ENCODE measurements around the gene SMTNL1.

SMTNL1 gene

DNA sequence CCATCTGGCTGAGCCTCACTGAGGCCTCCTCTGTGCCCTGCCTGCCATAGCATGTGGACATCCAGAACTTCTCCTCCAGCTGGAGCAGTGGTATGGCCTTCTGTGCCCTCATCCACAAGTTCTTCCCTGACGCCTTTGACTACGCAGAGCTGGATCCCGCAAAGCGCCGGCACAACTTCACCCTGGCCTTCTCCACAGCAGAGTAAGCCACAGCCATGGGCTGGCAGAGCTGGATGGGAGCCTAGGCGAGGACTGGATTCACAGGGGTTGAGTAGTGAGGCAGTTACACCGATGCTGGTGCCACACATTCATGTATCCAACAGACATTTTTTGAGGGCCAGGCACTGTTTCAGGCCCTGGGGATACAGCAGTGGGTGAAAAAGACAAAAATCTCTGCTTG, 9.1 kb downstream of the SMTNL1 start:
- DNase-seq (ENCODE audit: low read depth): no peak

DNA sequence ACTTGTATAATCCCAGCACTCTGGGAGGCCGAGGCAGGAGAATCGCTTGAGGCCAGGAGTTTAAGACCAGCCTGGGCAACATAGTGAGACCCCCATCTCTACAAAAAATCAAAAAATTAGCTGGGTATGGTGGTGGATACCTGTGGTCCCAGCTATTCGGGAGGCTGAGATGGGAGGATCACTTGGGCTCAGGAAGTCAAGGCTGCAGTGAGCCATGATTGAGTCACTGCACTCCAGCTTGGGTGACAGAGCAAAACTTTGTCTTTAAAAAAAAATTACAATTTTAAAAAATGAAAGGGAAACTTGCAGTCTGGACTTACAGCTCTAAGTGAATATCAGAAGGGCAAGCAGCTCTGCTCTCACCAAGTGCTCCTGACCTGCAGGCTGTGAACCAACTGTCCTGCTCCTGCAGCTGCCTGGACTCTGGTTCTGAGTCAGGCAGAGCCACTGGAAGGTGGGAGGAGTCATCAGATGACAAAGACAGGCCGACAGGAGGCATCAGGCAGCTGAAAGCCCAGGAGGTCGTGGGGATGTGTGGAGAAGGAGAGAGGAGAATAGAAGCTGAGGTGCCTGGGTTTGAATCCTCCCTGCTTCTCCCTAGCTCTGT, 9.6 kb downstream of the SMTNL1 start:
- DNase-seq (ENCODE audit: low read depth): no peak

DNA sequence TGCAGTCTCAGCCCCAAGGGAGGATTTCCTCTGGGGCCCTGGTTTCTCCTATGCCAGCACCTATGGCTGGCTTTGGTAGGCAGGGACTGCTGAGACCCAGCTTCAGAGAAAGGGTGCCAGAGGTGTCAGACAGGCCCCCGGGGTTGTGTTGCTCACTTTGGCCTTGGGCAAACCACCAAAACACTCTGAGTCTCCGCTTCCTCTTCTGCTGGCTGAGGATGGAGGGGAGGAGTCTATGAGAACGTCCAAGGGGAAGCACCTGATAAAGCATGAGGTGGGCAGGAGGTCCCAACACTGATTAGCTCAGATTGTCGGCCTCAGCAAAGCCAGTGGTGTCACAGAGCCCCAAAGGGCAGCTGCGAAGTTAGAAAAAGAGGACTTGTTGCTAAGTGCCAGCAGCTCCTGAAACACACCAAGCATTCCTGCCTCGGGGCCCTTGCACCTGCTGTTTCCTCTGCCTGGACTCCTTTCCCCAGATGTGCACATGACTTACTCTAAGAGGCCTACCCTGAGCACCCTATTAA, 10.5 kb downstream of the SMTNL1 start:
- DNase-seq (ENCODE audit: low read depth): no peak

DNA sequence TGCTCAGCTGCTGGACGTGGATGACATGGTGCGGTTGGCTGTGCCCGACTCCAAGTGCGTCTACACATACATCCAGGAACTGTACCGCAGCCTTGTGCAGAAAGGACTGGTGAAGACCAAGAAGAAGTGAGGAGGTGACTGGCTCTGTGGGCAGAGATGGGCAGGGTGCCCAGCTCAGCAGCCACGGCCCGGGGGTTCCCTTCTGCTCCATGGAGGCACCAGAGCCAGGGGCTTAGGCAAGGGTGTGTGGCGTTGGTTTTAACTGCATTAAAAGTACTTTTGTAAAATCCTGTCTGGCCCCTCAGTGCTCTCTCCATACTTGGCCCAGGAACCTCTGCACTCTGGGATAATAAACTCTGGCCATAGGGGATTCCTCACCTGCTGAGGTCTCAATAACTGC, 12.6 kb downstream of the SMTNL1 start:
- DNase-seq (ENCODE audit: low read depth): no peak

DNA sequence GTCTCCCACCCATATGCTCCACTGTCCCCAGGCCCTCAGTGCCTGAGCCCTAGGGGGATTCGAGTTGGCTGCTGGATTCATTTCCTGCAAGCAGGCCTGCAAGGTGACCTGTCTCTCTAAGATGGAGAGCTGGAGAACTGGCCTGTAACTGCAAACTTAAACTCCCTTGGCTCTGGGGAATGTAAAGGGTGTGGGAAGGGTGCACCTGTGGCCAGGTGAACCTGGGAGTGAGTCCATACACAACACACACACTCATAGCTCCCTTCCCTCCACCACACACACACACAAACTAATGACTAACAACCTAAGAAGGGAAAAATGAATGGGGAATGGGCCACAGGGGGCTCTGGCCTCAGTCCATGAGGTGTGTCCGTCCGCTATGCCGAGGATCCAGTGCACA, 14.5 kb downstream of the SMTNL1 start:
- no peak for DNase-seq (ENCODE audit: low read depth)

DNA sequence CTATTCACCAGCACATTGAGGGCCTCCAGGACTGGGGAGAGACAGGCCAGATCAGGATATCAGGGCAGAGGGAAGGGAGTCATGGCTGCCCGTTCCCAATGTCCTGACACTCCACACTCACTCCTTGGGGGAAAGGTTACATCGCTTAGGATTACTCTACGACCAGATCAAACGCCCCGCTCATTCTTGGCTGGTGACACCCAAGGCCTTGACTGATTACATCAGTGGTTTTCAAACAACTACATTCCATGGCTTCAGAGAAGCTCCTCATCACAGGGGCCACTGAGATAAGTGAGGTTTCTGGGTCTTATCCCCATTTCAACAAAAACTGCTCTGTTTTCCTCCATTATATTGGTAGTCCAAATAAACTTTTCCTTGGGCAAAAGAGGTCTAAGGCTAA, 15.1 kb downstream of the SMTNL1 start:
- no peak for DNase-seq (ENCODE audit: low read depth)

DNA sequence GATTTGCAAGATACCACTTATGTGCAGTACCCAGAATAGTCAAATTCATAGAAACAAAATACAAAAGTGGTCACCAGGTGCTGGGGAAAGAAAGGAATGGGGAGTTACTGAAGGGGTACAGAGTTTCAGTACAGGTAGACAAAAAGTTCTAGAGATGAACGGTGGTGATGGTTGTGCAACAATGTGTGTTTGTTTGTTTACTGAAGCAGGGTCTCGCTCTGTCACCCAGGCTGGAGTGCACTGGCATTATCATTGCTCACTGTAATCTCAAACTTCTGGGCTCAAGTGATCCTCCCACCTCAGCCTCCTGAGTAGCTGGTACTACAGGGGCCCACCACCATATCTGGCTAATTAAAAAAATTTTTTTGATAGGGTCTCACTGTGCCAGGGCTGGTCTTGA, 18.0 kb downstream of the SMTNL1 start:
- DNase-seq (ENCODE audit: low read depth): no peak

DNA sequence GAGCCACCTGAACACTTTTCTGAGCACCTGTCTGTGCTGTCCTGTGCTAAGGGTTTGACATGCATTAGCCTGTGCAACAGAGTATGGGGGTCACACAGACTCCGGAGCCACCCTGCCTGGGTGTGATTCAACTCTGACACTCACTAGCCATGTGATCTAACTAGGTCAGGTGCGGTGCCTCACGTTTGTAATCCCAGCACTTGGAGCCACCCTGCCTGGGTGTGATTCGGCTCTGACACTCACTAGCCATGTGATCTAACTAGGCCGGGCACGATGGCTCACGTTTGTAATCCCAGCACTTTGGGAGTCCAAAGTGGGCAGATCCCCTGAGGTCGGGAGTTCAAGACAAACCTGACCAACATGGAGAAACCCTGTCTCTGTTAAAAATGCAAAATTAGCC, 18.6 kb downstream of the SMTNL1 start:
- DNase-seq (ENCODE audit: low read depth): no peak

DNA sequence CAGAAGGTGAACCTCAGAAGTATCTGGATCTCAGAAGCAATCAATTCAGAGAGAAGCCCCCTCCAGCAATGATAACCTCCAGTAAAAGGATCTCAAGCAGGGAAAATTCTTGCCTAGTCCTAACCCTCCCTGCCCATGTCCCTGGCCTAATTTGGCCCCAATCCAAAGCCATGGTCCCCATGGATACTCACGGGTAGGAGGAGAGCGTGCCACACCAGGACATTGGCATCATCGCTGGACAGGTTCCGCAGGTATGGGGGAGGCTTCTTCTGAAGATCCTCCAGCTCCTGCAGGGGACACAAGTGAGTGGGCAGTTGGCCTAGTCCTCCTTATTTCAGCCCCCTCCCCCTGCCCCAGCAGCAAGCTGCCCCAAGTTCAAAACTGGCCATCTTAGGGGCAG, 22.8 kb downstream of the SMTNL1 start:
- DNase-seq (ENCODE audit: low read depth): no peak

DNA sequence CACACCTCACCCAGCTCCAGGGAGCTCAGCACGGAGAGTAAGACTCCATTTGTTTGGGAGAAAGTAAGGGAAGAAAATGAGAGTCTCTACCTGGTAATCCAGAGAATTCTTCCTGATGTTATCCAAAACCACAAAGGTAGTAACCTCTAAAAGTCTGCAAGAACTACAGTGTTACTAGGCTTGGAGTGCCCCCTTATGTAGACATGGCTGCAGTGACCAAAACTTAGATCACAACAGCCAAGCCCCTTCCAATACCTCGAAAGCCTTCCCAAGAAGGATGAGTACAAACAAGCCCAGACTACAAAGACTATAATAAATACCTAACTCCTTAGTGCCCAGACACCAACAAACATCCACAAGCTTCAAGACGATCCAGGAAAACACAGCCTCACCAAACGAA, 25.2 kb downstream of the SMTNL1 start:
- DNase-seq (ENCODE audit: low read depth): no peak

DNA sequence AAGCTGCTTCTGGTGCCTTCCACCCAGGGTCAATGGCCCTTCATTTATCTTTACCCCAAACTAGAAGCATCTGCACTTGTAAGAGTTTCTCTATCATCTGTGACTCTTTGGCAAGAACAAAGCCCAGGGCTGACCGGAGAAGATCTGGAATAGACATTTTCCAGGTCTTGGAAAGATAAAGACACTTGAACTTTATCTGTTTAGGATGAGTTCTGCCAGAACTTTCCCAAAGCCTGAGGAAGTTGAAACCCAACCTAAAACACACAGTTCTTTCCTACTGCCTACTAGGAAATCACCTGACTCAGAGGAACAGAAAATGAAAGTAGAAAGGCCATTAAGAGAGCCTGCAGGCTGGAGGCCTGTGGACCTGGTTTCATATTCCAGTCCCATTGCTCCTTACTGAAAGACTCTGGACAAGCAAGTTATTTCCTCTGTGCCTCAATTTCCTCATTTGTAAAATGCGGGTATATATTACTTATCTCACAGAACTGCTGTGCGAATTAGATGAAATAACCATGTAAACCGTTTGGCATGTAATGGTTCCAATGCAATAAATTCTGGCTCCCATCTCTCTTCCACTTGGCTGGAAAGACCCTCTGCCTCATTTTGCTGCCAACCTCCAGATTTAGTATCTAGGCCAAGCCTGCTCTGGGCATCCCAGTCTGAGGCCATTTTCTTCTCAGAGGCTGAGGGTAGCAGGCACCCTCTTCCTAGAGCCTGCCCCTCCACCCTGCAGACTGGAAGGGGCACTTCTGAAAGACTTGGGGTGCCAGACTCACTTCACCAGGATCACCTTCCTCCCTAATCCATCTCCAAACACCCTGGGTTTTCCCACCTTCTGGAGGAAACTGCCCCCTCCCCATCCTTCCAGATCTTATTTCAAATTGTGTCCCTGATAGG, 28.9 kb downstream of the SMTNL1 start:
- DNase-seq (ENCODE audit: low read depth): no peak

DNA sequence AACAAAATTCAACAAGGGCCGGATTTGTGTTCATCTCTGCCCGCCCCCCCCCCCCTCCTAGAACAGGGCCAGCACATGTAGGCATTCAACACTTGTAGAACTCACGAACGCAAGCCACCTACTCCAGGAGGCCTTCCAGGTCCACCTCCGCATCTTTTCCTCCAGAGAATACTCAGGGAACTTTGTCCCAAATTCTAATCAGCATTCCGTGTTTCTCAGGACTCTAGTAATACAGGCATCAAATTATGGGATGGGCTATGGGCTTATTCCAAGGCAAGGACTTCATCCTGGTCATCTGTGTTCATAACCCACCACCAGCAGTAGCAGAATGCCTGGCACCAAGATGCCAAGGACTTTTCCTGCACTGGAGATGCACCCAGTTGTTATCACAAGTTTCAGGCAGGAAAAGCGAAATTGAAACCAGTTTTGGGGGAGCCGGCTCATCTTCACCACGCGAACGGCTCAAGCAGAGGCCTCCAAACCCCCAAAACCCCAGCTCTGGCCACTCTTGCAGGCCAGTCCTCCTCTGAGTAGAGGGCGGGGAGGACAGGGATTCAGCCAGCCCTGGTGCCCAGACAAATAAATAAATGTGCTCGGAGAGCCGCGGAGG, 29.6 kb downstream of the SMTNL1 start:
- no peak for DNase-seq (ENCODE audit: low read depth)

DNA sequence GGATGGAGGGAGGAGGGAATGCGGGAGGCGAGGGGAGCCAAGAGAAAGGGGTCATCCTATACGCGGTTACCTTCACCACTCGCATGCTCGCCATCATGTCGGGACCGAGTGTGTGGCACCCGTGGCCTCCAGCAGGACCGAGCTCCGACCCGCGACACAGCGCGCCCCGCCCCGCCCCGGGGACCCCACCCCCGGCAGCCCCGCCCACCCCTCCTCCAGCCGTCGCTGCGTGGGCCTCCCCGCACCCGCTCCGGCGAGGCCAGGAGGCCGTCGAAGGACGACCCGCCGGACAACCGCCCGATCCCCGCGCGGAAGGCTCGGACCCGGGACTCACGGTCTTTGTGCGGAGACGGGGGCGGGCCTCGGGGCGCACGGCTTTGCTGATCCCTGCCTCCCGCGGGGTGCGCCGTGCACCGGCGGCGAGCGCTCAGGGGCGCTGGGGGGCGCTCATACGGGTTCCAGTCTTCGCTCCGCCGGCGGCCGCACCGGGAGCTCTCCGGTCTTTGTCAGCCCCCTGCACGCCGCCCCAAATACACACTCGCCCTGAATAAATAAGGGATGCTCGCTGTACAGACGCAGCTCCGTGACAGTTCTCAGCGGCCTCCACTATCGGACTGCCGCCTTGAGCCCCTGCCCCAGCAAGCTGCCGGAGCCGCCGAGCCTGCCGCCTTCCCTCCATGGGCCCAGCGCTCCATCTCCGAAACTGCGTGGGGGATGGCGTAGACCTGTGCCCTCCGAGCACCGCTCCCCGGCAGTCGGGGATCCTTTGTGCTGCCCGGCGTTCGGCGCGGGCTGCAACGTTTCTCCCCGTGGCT, 30.3 kb downstream of the SMTNL1 start, which contains the start of gene UBE2L6:
UBE2L6 (minus strand) TSS at position 158 of the 815 bp plus-strand sequence; CDS start at position 97, 61 bp downstream.
- peak; percentile 86 for DNase-seq (ENCODE audit: low read depth)

DNA sequence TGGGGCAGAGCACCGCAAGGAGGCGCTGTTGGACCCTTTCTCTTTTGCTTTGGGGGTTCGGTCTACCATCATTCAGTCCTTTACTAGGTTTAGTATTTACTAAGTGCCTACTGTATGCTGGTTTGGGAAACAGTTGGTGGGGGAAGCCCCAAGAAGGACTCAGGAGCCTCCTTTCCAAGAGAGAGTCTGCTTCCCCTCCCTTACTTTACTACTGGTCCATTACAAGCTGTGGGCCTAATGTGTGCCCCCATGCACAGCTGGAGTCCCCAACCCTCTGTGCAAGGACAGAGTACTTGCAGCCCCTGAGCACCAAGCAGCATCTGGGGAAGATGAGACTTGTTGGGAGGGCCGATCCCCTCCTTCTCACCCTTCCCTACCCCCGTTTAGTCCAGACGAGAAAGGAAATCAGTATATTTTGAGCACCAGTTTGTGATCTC, 31.0 kb downstream of the SMTNL1 start:
- DNase-seq (ENCODE audit: low read depth): no peak

DNA sequence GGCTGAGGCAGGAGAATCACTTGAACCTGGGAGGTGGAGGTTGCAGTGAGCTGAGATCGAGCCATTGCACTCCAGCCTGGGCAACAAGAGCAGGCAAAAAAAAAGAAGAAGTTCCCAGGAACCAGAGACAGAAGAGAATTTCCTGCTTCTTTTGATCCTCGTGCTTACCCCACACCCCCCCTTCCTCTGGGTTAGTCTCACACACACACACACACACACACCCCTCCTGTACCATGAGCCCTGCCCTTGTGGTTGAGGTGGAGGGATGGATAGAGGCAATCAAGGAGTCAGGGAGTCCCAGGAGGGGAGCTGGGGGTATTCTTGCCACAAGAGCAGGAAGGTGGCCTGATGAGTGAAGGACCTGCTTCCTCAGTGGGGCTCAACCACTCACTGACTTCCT, 34.2 kb downstream of the SMTNL1 start:
- no peak for DNase-seq (ENCODE audit: low read depth)

DNA sequence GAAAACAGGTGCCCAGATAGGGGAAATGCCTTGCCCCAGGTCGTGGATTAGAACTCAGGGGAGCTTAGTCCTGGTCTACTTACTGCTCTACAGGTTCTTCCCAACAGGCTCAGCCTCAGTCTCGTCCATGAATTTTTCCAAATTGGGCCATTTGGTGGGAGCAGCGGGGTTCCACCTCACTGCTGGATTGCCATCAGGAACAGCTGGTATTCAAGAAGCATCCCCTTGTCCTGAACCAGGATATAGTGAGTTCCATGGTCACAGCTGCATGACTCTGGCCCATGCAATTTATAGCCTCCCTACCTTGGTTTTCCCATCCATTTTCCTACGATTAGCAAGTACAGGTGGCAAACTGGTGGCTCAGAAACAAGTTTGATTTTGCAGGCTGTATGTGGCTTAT, 36.7 kb downstream of the SMTNL1 start:
- no peak for DNase-seq (ENCODE audit: low read depth)

DNA sequence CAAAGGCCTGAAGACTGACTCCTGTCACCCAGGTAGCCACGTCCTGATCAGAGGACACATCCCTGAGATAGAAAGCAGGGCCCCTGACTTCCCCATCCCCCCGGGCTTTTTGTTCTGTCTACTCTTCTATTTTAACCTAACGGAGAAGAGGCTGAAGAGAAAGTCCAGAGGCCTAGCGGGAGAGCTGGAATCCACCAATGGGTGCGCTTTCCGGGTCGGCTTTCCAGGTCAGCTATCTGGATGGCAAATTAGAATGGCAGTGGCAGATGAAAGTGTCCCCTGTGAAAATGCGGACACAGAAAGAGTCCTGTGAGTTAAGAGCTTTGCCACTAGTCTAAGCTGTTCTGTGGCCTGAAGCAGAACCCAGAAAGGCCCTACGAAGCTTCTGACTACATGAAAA, 46.9 kb downstream of the SMTNL1 start:
- no peak for DNase-seq (ENCODE audit: low read depth)

DNA sequence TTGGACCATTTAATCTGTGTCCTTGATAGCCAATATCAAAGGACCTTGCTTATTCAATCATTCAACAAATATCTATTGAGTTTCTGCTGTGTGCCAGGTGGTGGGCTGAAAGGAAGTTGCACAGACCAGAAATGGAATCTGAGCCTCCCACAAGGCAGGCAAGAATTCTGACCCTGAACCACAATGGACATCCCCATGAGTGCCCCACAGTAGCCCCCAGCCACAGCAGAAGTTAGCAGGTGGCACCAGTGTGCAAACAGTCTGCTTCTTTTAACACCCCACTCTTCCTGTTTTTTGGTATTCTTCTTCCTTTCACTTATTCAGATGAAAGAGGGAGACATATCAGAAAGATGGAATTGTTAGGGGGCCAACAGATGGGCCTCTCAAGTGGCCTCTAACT, 47.9 kb downstream of the SMTNL1 start:
- no peak for DNase-seq (ENCODE audit: low read depth)

DNA sequence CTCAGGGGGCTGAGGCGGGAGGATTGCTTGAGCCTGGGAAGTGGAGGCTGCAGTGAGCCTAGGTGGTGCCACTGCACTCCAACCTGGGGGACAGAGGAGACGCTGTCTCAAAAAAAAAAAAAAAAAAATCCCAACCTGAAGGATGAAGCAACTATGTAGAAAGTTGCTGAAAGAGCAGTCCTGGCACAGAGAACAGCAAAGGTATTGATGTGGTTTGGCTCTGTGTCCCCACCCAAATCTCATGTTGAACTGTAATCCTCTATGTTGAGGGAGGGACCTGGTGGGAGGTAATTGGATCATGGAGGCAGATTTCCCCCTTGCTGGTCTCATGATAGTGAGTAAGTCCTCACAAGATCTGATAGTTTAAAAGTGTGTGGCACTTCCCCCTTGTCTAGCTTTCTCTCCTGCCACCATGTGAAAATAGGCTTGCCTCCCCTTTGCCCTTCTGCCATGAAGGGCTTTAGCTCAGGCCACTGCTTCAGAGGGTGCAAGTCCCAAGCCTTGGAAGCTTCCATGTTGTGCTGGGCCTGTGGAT, 49.4 kb downstream of the SMTNL1 start:
- no peak for DNase-seq (ENCODE audit: low read depth)

DNA sequence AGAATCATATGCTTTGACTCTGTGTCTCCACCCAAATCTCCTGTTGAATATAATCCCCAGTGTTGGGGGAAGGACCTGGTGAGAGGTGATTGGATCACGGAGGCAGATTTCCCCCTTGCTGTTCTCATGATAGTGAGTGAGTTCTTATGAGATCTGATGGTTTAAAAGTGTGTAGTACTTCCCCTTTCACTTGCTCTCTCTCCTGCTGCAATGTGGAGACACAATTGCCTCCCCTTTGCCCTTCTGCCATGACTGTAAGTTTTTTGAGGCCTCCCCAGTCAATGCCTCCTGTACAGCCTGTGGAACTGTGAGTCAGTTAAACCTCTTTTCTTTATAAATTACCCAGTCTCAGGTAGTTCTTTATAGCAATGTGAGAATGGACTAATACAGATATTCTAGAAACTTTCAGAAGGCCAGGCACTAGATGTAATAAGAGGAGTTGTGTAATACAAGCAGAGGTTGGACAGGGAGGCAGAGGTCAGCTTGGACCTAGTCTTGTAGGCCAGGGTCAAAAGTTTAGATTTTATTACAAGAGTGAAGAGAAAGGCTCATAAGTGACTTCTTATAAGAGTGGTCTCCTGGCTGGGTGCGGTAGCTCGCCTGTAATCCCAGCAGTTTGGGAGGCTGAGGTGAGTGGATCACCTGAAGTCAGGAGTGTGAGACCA, 50.8 kb downstream of the SMTNL1 start:
- no peak for DNase-seq (ENCODE audit: low read depth)

DNA sequence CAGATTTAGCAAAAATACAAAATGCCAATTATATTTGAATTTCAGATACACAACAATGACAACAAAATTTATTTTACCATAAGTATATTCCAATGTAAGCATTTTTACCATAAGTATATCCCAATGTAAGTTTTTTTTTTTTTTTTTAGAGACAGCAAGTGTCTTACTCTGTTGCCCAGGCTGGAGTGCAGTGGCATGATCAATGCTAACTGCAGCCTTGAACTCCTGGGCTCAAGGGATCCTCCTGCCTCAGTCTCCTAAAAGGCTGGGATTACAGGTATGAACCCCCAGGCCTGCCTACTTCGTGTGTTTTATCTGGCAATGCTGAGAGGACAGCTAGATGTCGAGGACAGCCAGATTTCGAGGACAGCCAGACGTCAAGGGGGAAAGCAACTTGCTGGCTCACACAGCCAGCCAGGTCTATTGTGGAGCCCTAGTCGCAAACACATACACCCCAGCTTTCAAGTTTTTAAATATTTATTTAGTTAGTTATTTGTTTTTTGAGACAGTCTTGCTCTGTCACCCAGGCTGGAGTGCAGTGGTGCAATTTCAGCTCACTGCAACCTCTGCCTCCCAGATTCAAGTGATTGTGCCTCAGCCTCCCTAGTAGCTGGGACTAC, 59.0 kb downstream of the SMTNL1 start:
- DNase-seq (ENCODE audit: low read depth): no peak

Data from activated T-cell treated with anti-CD3 and anti-CD28 coated beads for 48 hours (primary cell).